NCI-H1417 (cell line): ENCODE data around the gene CCDC57.

Source experiments
- DNase-seq, 3 experiments: peaks; one replicate each; lab custom pipeline; 2025; lab: John Stamatoyannopoulos, UW

Gene CCDC57

DNA sequence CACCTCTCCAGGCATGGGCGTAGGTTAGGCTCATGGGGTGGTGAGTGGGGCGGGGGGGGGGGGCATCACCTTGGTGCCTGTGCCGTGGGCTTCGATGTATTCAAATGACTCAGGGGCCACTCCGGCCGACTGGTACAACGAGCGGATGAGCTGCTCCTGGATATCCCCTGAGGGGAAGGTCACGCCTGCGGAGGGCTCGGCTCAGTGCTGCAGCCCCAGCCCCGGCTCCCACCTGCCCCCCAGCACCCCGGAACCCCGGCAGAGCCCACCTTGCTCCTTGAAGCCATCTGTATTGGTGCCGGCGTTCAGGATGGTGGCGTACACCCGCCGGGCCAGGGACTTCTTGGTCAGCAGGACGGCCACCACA, 120.0 kb downstream of the CCDC57 start:
- DNase-seq = no peak

DNA sequence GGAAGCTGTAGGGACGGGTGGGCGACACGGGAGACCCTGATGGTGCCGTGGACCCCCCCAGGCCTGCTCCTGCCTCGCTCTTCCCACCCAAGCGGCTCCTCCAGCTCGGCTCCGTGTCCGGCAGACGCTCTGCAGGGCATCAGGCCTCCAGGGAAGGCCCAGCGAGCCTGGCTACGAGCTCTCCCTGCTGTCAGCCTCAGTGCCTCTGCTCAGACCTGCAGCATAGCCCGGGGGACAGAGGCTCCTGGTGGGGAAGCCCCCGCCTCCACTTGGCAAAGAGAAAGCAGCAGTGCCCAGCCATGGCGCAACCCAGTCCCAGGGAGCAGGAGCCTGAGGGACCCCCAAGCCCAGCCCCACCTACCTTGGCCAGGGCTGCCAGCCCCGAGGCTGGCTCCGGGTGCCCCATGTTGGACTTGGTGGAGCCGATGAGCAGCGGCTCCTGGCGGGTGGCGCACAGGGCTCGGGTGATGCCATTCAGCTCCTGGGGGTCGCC, 120.5 kb downstream of the CCDC57 start:
- no peak for DNase-seq

DNA sequence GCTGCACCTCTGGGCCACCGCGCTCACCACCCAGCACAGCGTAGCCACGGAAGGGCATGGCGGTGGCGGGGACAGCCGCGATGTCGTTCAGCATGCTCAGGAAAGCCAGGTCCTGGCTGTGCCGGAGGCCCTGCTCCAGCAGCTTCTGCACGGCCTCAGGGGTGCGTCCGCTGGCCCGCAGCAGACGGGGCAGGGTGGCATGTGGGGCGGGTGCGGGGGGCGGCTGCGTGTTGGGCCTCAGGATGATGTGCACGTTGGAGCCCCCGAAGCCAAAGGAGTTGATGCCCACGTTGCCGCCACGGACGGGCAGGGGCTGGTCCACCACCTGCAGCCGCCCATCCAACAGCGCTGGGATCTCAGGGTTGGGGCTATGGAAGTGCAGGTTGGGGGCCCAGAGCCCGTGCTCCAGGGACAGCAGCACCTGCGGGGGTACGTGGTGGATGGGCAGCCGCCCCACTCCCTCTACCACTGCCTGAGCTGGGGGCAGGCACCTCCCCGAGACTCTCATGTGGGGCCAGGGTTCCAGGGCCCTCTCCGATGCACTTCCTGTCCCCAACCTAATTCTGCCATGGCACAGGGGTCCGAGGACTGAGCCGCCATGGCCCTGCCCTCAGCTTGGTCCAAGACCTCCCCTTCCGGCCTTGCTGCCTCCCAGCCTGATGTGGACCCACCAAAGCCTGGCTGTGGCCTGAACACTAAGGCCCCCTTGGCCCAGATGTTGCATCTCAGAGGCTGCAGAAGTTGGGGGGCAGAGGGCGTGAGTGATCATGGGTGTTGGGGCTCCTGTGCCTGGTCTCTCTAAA, 121.2 kb downstream of the CCDC57 start:
- DNase-seq = no peak

DNA sequence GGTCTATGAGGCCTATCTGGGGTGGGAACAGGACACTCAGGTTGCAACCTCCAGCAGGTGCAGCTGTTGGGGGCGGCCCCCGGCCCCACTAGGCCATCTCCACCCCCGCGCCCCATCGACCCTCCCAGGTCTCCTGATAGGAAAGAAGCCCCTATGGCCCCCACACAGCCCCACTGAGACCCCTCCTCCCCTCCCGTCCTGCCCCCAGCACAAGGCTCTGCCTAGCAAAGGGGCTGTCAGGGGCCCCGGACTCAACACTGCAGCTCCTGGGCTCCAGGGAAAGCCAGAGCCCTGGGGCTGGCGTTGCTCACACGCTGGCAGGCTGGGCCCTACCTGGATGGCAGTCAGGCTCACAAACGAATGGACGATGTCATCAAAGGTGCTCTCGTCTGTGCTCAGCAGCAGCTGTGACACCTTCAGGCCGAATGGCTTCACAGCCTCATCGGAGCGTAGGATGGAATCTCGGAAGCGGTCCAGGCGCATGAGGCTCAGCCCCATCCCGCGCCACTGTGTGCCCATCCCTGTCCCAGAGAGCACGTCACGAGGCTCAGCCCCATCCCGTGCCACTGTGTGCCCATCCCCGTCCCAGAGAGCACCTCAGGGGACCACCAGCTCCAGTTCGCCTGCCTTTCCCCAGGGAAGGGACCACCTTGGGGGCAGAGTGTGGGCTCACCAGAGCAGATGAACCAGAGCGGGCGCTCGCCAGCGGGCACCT, 121.9 kb downstream of the CCDC57 start:
- DNase-seq = no peak

DNA sequence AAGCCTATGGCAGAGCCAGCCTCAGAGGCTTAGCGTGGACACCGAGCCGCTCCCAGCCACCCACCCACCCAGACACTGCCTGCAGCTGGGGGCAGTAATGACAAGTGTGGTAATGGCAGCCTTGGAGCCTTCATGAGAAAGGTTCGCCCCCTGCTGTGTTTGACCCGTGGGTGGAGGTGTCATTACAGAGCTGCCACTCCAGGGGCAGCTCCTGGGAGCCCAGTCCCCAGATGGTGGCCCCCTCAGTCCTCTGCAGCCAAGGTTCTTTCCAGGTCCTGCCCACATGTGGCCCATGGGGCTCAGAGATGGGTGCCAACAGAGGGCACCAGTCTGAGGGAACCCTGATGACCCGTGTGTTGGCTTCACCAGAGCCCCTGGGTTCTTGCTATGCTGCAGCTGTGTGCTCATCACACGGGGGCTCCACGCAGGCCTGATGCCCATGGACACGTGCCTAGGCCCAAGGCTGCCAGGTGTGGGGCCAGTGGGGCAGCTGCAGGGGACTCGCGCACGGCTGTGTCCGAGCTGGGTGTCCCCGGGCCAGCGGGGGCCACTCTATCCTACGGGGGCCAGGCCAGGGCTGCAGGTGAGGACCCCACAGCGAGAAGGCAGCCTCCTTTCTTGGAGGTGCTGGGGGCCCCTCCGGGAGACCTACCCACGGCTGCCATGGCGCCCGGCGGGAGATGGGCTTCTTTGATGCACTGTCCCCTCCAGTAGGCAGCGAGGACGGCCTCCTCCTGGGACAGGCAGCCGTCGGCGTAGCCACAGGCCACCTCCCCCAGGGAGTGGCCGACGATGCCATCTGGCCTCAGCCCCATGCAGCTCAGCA, 122.7 kb downstream of the CCDC57 start:
- DNase-seq = no peak

DNA sequence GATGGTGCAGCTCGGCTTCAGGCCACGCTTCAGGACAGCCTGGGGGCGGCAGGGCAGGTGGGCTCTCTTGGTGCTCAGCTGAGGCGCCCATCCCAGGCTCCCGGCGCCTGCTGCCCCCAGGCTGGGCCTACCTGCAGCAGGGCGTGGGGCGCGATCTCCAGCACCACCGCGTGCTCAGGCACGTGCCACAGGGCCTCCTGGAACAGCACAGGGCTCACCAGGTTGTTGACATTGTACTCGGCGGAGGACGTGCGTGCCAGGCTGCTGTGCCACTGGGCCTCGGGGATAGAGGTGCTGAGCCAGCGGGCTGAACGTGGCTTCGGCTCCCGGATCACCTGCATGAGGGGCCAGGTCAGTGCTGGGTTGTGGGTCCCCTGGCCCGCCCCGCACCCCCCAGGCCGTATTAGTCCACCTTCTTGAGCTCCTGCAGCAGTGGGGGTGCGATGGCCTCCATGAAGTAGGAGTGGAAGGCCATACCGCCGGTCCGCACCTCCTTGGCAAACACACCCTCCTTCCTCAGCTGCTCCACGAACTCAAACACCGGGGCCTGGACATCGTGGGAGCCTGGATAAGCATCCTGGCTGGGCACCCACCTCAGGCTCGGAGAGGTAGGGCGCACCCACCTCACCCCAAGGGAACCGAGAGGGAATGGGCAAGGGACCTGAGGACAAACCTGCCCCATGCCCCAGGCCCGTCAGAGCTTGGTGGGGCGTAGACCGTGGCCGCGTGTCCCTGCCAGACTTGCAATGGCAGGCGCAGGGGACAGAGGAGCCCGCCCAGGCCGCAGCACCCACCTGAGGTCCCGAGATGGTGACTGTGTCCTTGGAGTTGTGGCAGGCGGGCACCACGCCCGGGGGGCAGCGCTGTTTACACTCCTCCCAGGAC, 123.6 kb downstream of the CCDC57 start:
- DNase-seq = no peak

DNA sequence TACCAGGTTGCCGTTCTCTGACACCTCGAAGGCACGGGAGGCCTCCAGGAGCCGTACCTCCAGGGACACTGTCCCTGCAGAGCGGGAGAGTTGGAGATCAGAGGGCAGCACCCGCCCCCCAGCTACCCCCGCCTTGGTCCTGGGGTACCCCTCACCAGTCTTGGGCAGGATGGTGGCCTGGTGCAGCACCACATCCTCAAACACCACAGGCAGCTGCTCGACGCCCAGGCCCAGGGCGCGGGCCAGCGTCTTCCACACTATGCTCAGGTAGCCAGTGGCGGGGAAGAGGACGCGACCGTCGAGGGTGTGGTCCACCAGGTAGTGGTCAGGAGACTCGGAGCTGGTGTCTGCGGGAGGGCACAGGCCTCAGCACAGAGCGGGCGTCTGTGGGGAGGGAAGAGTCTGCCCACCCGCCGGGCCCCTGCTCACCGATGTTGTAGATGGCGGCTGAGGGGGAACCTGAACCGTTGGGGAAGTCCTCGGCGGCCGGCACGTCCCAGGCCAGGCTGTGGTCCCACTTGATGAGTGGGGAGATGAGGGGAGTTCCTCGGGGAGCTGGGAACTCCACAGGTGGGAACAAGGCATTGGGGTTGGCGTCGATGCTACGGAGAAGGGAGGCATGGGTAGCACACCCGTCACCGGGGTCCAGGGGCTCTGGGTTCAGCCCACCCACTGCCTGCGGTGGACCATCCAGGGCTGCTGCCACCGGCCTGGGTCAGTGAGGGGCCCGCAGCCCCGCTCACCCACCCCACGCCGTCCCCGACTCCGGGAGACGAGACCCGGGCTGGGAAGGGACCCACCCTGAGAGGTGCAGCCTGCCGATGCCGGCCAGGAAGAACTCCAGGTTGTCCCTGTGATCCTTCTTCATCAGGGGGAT, 124.4 kb downstream of the CCDC57 start:
- no peak for DNase-seq

DNA sequence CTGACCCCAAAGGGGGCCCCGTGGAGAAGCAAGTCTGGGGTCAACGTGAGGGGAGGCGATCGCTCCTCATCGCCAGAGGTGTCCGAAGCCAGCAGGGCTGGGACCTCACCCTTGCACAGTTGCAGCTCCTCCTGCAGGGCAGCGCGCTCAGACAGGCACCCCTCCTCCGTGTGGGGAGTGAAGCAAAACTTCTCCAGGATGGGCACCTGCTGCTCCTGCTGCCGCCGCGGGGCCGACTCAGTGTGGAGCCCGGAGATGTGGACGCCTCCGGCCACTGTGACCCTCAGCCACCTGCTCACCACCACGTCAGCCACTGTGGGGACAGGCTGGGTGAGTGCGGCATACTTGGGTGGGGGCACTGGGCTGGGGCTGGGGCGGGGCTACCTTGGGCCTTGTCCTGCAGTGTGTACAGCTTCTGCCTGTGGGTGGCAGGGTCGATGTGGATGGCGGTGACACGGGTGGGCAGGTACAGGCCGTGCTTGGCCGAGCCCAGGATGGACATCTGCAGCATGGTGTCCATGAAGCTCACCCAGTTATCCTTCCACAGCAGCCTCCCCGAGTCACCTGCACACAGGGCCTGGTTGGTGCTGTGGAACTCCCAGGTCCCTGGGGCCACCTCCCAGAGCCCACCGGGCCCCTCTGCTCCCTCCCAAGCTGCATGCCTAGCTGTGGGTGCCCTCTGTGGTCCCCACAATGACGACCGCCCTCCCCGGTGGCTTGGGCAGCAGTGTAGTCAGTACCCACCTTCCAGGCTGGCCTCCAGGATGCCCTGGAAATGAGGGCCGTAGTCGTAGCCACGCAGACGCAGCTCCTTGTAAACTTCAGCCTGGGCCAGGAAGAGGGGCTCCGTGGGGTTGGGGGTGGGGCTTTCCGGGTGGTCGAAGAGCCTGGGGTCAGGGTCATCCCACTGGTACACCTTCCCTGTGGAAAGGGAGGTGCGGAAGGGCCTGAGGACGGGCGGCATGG, 125.4 kb downstream of the CCDC57 start:
- no peak for DNase-seq

DNA sequence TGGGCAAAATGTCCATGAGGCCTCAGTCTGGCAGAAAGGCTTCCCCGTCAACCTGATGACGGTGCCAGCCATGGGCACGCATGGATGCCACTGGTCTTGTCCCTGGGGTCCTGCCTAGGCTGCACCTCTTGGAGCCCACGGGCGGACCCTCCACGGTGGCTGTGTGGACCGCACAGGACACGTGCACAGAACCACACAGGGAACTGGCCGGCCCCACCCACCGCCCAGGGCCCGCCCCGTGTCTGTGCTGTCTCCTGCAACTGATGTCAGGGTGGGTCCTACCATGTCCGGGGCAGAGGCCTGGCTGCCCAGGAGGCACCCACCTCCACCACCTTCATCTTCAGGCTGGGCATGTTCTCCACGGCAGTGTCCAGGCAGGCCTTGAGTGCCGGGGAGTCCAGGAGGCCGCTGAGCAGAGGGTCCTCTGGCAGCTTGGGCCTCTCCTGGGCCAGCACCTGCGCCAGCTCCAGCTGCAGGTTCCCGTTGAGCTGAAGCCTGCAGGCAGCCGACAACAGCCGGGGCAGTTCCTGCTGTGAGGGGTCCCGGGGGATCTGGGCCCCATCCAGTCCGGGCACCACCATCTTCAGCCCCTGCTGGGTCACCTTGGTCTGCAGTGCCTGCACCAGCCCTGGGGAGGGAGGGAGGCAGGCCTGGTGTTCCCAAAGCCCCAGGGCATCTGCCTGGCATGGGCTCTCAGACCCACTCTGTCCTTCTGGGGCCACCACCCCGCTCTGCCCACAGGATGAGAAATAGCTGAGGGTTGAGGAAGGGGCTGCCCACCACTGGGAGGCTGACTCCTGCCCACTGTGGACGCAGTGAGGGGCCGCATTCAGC, 126.5 kb downstream of the CCDC57 start:
- DNase-seq = no peak

DNA sequence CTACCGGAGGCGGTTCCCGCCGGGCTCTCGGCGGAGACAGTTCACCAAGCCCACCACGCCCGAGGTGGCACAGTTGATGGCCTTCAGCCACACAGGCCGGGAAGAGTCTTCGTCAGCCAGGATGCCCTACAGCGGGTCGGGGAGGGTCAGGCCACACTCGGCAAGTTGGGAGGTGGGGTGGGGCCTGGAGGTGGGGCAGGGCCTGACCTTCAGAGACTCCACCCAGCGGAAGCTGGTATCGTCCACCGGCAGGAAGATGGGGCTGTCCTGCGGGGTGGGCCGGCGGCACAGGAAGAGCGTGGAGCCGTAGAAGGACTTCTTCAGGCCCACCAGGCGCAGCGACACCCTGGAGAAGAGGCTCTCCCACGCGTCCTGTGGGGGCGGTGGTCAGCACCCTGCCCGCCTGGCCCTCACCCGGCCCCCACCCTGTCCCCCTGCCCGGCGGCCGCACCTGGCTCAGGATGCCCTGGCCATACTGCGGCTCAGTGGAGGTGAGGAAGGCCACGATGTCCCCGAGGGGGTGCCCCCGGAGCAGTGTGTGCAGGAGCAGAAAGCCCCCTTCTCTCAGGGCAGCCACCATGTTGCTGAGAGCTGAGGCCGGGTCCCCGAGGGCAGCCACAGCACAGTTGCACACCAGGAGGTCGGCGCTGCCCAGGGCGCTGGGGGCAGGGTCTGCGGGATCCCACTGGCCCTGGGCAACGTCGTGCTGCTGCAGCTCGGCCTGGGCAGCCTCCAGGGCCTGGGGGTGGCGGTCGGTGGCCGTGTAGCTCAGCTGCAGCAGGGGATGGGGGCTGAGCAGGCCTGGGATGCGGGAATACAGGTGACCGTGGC, 127.4 kb downstream of the CCDC57 start:
- no peak for DNase-seq

DNA sequence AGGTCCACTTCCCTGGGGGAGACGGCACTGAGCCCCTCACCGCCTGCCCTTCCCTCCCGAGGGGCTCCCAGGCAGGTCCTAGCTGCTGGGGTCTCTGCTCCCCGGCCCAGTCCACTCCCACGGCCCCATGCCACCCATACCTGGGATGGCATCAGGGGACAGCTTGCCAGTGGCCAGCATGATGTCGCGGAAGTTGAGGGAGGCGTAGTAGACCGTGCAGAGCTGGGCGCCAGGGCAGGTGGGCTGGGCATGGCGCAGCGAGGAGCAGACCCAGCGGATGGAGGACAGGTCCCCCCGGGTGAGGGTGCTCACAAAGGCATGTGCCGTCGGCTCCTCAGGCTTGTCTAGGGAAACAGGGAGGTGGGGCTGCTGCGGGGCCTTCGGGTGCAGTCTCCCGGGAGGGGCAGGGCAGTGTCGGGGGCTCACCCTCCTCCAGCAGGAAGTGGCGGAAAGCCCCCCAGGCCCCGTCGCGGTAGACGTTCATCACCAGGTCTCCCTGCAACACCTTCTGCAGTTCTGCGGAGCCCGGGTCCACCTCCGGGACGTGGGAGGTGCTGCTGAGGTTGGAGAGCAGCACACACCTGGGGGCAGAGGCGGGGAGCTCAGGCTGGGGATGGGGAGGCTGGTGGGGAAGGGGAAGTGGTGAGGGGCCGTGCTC, 128.1 kb downstream of the CCDC57 start:
- DNase-seq = no peak

DNA sequence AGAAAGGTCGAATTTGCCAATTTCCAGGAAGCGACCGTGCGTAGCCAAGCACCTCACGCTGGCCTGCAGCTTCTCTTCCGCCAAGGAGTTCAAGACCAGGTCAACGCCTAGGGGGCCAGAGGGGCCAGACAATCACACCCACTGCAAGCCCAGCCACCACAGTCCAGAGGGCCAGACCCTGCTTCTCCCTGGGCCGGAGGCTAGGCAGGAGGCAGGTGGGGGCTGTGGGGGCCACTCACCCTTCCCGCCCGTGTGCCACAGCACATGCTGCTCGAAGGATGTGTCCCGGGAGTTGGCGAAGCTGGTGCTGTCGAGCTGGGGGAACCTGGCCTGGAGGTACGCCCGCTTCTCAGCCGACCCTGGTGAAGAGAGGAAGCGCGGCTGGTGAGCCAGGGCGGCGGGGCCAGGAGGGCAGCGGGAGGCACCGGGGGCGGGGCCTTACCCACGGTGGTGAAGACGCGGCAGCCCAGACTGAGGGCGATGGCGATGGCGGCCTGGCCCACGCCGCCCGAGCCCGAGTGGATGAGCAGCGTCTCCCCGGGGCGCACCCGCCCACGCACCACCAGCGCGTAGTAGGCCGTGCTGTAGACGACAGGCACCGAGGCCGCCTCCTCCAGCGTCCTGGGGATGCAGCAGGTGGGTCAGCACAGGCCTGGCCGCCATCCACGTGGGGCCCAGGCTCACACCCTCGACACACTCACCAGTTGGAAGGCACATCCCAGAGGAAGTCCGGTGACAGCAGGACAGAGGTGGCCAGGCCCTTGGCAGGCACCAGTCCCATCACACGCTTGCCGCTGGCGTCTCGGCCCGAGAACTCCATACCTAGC, 128.9 kb downstream of the CCDC57 start:
- DNase-seq = no peak

DNA sequence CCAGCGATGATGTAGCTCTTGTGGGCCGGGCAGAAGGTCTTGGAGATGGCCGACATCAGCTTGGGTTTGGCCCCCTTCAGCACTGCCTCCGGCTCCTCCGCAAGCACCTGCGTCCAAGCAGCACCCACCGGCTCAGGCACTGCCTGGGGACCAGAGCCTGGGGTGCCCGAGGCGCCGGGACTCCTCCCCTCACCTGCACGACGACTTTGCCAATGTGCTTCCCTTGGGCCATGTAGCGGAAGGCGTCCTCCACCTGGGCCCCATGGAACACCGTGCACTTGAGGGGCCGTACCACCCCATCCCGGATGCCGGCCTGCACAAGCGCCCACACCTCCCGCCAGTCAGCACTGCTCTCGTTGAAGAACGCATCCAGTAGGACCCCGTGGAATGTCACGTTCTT, 129.6 kb downstream of the CCDC57 start:
- no peak for DNase-seq

DNA sequence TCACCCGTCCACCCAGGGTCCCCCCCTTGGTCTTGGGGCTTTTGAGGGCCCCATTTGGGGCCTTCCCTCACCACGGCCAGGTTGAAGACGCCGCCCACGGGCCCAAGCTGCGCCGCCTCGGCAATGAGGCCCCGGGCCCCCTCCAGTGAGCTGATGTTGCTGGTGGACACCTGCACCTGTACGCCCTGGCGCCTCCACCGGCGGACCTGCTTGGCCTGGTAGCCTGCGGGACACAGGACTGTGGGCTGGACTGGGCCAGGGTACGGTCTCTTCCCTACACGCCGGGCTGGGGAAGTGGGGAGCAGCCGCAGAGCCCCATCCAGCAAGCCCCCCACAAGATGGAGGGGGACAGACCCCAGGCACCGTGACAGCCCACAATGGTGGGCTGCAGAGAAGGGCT, 130.2 kb downstream of the CCDC57 start:
- DNase-seq = no peak

DNA sequence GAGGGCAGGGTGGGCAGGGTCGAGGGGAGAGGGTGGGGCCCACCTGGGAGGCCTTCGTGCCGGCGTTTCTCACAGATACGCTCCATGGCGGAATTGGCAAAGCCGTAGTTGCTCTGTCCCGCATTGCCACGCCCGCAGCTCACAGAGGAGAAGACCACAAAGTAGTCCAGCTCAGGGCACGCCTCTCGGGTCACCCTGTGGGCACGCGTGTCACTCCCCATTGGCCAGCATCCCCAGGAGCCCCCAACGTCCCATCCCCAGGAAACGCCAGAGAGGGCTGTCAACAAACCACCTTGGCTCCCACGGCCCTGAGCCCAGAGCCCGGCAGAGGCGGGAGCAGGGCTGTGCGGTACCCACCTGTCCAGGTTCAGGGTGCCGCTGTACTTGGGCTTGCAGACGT, 130.7 kb downstream of the CCDC57 start:
- DNase-seq = no peak

DNA sequence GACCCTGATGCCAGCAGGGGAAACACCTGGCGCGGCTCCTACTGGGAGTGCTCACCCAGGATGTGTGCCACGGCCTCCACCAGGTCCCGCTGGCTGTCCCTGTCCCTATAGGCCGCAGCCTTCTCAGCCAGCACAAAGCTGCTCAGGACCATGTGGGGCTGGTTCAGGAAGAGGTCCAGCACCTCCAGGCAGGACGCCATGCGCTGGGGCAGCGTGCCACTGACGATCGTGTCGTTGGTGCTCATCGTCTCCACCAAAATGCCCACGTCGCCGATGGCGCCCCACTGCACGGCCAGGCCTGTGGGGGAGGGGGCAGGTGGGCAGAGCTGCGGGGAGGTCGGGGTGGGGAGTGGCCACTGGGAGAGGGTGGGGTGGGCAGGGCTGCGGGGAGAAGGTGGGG, 131.1 kb downstream of the CCDC57 start:
- no peak for DNase-seq
